ENCODE results near the gene LRRC8B. TPM values are rescaled to one million over a fixed set of nuclear protein-coding genes. Genes with fewer than 3 reads are reported as not detected.

Gene LRRC8B
- total and polyA plus RNA-seq, 2 of the 13 experiments (the other 11 are each of a cell fraction or from before 2014, with no cell fraction given) = 4.9 to 7.6 TPM

GRCh38 chr1:89523572-89524368 lies 859 bp upstream of the LRRC8B start (continued):
- TF ChIP-seq ZNF318 (CRISPR knock-in tag; IDR thresholded peaks at IDR 0.05) (no peak), ZNF280B (CRISPR knock-in tag; IDR thresholded peaks at IDR 0.05; ENCODE audit: borderline replicate concordance) (no peak), NFATC3 (CRISPR knock-in tag; IDR thresholded peaks at IDR 0.05) (no peak), ZKSCAN5 (CRISPR knock-in tag; IDR thresholded peaks at IDR 0.05) (no peak), SOX13 (IDR thresholded peaks at IDR 0.05) (no peak), SOX13 (CRISPR knock-in tag; conservative IDR thresholded peaks at IDR 0.05 in 1 of 2, IDR thresholded peaks at IDR 0.05 in 1 of 2) (no peak), SNRNP70 (IDR thresholded peaks at IDR 0.05; ENCODE audit: low read depth, low read length) (no peak), TRAFD1 (CRISPR knock-in tag; IDR thresholded peaks at IDR 0.05; ENCODE audit: borderline replicate concordance) (no peak), TRIM24 (CRISPR knock-in tag; IDR thresholded peaks at IDR 0.05) (no peak), BCLAF1 (IDR thresholded peaks at IDR 0.05) (no peak)
